ENCODE results near the gene GPR27.
A peak's percentile ranks its signal among the peaks of the same experiment; 100 is the strongest.

GPR27 gene

DNA sequence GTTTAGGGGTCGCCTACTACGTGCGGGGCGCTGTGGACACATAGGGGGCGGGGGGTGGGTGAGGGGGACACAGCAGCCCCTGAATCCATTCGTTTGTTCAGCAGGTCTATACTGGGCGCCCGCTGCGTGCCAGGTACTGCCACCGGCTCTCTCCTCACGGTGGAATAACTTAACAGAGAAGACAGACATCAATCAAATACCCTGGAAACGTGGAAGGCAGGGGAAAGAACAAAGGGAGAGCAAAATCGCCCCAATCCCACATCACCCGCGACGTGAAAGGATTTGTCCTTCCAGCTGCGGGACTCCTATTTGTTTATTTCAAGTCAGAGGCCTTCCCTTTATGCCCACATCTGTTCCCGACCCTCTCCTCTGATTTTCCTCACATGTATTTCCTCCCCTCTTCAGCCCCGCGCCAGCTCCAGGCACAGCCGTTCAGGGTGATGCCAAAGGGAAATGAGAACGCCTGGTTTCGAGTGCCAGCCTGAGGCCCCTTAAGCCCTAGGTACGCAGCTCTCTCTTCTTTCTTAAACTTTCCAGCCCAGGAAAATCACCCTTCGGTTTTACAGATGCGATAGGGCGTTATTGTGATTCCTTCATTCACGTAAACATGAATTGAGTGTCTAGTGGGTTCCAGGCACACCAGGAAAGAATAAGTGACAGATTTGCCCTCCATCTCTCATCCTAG, 32.0 kb downstream of the GPR27 start:
- no peaks in the 10 kb centered on the region for H3K27me3 ChIP-seq
- peaks cover 15% of the 10 kb centered on the region for H3K36me3 ChIP-seq

GRCh38 chr3:71786217-71786549, 32.5 kb downstream of the GPR27 start:
- H3K36me3 ChIP-seq: peaks cover 10% of the 10 kb centered on the region
- H3K9me3 ChIP-seq: no peaks in the 10 kb centered on the region
- peak overlapping the region; percentile 97 for H3K27ac ChIP-seq
- peaks cover 36 to 45% of the 10 kb centered on the region in 2 experiments for H3K4me1 ChIP-seq (ENCODE audit: control insufficient read depth in 1 of 2, insufficient read depth in 1 of 2, low read depth in 1 of 2, low read length in 1 of 2)
- TF ChIP-seq CTCF (IDR thresholded peaks at IDR 0.05): no peak
- H3K4me3 ChIP-seq (ENCODE audit: low read depth in 1 of 2, low read length in 1 of 2): peak overlapping the region; percentile 73 to 98
- no peaks in the 10 kb centered on the region for H3K27me3 ChIP-seq

More for the DNA sequence above, 32.0 kb downstream of the GPR27 start:
- no peaks in the 10 kb centered on the region for H3K9me3 ChIP-seq
- H3K4me1 ChIP-seq (ENCODE audit: control insufficient read depth in 1 of 2, insufficient read depth in 1 of 2, low read depth in 1 of 2, low read length in 1 of 2): peaks cover 41 to 50% of the 10 kb centered on the region in 2 experiments
- peak overlapping the region; percentile 97 for H3K27ac ChIP-seq
- peak overlapping the region; percentile 73 to 98 for H3K4me3 ChIP-seq (ENCODE audit: low read depth in 1 of 2, low read length in 1 of 2)
- TF ChIP-seq CTCF (IDR thresholded peaks at IDR 0.05): no peak

- Histone ChIP-seq H3K27ac (peak overlapping the region; percentile 97), H3K4me3 (ENCODE audit: low read depth in 1 of 2, low read length in 1 of 2) (peak overlapping the region; percentile 73 to 98), H3K27me3 (no peaks in the 10 kb centered on the region), H3K4me1 (ENCODE audit: control insufficient read depth in 1 of 2, insufficient read depth in 1 of 2, low read depth in 1 of 2, low read length in 1 of 2) (peaks cover 33 to 42% of the 10 kb centered on the region in 2 experiments), H3K36me3 (peaks cover 7% of the 10 kb centered on the region), H3K9me3 (no peaks in the 10 kb centered on the region)
- no peak for TF ChIP-seq CTCF (IDR thresholded peaks at IDR 0.05)
These were observed 32.9 kb downstream of the GPR27 start for GRCh38 chr3:71786551-71786950.

DNA sequence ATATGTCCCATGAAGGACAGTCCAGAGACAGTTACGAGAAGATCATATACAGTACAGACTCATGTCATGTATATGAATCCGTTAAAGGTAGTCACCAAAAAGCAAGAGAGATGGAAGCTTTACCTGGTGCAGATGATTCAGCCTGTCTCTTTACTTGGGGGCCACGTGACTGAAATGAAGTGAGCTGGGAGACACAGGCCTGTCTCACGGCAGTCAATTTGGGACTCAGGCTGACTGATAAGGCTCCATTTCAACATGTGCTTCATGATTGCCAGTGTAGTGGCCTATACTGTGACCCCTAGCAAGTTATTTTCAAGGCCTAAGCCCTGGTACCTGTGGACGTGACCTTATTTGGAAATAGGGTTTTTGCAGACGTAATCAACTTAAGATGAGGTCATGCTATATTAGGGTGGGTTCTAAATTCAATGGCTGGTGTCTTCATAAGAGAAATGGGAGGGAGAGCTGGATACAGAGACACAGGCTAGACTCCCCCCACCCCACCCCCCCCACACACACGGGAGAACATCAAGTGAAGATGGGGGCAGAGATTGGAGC, 34.3 kb downstream of the GPR27 start:
- no peak for TF ChIP-seq CTCF (IDR thresholded peaks at IDR 0.05)
- Histone ChIP-seq H3K9me3 (no peaks in the 10 kb centered on the region), H3K4me1 (ENCODE audit: control insufficient read depth in 1 of 2, insufficient read depth in 1 of 2, low read depth in 1 of 2, low read length in 1 of 2) (peaks cover 29 to 31% of the 10 kb centered on the region in 2 experiments), H3K4me3 (ENCODE audit: low read depth in 1 of 2, low read length in 1 of 2) (no peak overlapping the region), H3K36me3 (no peaks in the 10 kb centered on the region), H3K27me3 (no peaks in the 10 kb centered on the region), H3K27ac (peak overlapping the region; percentile 97)

GRCh38 chr3:71789922-71790321, 36.3 kb downstream of the GPR27 start:
- peaks cover 29 to 33% of the 10 kb centered on the region in 2 experiments for H3K4me1 ChIP-seq (ENCODE audit: control insufficient read depth in 1 of 2, insufficient read depth in 1 of 2, low read depth in 1 of 2, low read length in 1 of 2)
- H3K9me3 ChIP-seq: no peaks in the 10 kb centered on the region
- no peak for TF ChIP-seq CTCF (IDR thresholded peaks at IDR 0.05)
- H3K27ac ChIP-seq: no peak overlapping the region
- no peaks in the 10 kb centered on the region for H3K27me3 ChIP-seq
- no peak overlapping the region for H3K4me3 ChIP-seq (ENCODE audit: low read depth in 1 of 2, low read length in 1 of 2)
- H3K36me3 ChIP-seq: no peaks in the 10 kb centered on the region

All from neutrophil (primary cell).